D721Med (cell line): Measurements from ENCODE around the gene POLR2J.

Experiments
- DNase-seq: peaks from one replicate; pipeline ENCODE4 v3.0.0; 2011; ENCODE audit warnings: low spot score; ENCODE audit not compliant: insufficient read length
- FAIRE-seq: peaks from 2 replicates; lab custom pipeline; 2011; peaks lifted over from hg19 to GRCh38; lab: Jason Lieb, UNC
- CTCF ChIP-seq: IDR thresholded peaks from 2 replicates; pipeline ENCODE4 v1.5.1; 2012; ENCODE audit warnings: mild to moderate bottlenecking, control low read depth; ENCODE audit not compliant: insufficient read depth; ENCODE audit errors: missing control alignments

POLR2J gene

GRCh38 chr7:102424129-102424551 lies 54.6 kb downstream of the POLR2J start:
- no peak for FAIRE-seq
- TF ChIP-seq CTCF: no peak

More at GRCh38 chr7:102424129-102424551, 54.6 kb downstream of the POLR2J start:
- DNase-seq: no peak
